HG02970 (cell line): ENCODE measurements around the gene GPX4.

Source experiments
- ATAC-seq: cut with Tn5 transposase; IDR thresholded peaks from one replicate; pipeline ENCODE4 v1.9.1; 2021; ENCODE audit warnings: mild to moderate bottlenecking, moderate library complexity, moderate number of reproducible peaks; ENCODE audit not compliant: unreplicated experiment, low FRiP score

The GPX4 gene

DNA sequence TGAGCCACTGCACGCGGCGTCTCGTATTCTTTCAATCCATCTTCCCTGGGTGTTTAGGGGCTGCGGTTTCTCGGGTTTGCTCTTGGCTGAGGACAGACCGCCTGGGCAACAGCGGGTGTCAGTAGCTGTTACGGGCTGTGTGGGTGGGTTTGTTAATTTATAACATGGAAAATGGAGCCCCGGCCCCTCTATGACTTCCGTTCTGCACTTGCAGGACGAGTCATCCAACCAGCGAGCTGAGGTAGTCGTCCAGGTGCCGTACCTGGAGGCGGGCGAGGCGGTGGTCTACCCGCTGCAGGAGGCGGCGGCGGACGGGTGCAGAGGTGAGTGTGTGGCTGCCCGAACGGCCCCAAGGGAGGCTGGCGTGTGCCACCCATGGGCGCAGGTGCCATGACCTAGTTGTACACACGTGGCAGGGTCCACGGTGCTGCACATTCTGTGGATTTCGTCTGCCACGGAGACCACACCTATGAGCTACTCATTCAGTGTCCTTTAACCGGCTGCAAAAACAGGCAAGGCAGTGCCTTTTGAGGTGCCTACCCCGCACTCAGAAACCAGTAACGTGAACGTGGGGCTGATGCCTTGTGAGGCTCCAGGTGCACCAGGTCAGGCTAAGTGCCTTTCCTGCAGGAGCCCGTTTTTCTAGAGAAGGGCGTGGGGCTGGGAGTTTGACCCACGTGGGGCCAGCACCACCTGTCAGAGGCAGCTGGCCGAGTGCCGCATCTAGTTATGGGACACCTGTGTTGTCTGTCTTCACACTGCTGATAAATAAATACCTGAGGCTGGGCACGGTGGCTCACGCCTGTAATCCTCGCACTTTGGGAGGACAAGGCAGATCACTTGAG is 19.5 kb upstream of the GPX4 start:
- no peak for ATAC-seq

DNA sequence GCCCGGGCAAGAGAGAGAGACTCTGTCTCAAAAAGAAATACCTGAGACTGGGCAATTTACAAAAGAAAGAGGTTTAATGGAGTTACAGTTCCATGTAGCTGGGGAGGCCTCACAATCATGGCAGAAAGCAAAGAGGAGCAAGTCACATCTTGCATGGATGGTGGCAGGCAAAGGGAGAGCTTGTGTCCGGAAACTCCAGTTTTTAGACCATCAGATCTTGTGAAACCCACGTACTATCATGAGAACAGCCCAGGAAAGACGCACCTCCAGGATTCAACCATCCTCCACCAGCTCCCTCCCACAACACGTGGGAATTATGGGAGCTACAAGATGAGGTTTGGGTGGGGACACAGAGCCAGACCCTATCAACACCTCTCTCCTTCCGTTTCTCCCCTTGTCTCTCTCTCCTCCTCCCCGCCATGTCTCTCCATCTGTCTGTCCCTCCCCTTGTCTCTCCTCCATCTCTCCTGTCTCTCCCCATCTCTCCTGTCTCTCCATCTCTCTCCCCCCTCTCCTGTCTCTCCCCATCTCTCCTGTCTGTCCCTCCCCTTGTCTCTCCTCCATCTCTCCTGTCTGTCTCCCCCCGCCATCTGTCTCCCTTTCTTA is 18.6 kb upstream of the GPX4 start:
- no peak for ATAC-seq

DNA sequence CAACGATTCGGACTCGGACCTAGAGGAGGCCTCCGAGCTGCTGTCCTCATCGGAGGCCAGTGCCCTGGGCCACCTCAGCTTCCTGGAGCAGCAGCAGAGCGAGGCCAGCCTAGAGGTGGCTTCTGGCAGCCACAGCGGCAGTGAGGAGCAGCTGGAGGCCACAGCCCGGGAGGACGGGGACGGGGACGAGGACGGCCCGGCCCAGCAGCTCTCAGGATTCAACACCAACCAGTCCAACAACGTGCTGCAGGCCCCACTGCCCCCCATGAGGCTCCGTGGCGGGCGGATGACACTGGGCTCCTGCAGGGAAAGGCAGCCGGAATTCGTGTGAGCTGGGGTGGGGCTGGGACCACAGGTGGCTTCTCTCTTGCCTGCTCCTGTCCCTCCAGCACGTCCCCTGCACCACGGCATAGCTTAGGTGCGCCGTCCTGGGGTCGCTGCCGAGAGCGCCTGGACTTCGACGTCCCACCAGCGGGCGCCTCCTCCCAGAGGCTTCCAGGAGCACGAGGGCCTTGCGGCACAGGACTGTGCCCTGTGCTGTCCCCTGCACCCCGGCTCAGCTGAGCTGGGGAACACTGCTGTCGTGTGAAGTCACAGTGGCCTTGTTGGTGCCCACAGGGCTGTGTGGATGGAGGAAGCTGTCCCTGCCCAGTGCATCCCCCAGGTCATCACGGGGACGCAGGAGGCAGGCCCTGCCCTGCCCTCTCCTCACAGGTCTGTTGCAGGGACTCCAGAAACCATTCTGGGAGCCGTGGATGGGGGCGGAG is 17.9 kb upstream of the GPX4 start:
- no peak for ATAC-seq

DNA sequence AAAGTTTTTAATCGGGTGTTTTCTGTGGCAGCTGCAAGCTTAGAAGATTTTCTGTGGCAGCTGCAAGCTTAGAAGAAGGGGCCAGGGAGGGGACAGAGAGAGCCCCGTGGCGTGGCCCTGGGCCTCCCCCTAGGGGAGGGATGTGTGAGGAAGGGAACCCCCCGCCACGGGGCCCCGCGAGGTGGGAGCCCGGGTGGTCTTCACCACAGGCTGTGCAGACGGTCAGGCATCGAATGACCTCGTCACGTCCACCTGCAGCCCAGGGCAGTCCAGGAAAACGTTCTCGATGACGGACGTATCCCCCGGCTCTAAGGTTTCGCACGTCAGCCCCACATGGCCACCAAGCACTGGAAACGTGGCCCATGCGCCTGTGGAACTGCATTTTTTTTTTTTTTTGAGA is 17.2 kb upstream of the GPX4 start:
- ATAC-seq, result no peak

DNA sequence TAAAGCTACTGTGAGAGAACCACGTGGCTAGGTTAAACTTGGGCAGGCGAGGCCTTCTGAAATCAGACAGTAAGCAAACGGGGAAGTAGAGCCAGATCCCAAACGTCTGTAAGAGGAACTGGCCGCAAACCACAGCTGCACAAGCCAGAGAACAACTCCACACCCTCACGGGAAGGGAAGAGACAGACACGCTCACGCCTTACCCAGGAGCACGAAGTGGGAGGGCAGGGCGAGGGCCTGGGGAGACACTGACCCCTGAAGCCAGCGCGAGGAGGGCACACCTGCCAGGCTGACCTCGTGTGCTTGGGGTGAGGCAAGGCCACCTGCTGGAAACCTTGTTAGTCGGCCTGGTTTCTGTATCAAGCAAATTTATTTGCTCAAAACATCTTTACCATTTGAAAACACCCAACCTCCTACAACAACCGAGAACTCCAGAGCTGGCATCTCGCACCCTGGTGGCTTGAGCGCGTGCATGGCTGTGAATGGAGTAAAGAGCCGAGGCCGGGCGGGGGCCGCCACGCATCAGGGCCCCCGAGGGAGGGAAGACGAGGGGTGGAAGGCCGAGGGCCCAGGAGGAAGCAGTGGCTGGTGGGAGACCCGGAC is 15.9 kb upstream of the GPX4 start:
- ATAC-seq, result no peak

DNA sequence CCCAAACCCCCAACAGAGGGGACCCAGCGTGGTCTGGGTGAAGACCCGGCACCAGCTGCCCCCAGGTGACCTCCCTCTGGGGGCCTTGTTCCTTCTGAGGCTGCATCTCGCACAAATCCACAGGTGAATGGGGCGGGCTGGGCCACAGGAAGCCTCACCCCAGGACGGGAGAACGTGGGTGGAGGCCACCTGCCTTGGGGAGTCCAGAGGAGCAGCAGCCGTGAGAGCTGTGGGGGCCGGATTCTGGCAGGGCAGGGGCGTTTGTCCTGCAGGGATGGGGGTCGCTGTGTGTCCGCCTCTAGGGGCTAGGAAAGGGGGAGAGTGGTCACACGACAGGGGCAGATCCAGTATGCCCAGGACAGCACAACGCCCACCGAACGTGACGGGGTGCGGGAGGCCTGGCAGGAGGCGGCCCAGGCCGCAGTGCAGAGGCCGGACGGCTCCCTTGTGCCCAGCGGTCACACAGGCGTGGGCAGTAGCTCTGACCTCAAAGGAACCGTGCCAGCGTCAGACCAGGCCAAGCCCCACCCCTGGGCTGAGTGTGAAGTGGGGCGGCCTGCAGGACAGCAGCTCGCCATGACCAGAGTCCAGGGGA is 15.3 kb upstream of the GPX4 start:
- ATAC-seq, result no peak

DNA sequence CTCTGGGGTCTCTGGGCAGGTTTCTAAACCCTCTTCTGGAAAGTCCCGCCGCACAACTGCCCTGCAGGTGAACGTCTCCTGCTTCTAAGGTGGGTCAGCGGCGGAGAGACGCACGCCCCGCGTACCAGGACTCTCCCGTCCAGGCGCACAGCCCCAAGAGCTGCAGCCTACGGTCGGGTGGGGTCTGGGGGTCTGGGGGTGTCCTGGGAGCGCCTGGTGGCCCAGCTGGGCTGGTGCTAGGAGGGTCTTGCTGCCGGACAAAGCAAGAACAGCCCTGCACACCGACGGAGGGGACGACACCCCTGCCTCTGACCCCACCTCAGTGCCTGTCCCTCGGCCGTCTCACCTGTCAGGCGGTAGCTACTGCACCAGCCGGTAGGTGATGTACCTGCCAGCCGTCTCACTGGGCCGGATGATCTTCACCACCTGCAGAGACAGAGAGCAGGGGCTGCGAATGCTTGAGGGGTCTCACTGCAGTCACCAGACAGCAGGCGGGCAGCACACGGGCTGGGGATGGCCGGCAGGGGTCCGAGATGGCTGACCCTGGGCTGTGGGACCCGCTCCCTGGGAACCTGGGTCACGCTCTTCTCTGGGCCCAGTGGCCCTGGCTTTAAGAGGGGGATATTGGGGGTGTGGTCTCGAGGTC is 14.5 kb upstream of the GPX4 start:
- no peak for ATAC-seq

DNA sequence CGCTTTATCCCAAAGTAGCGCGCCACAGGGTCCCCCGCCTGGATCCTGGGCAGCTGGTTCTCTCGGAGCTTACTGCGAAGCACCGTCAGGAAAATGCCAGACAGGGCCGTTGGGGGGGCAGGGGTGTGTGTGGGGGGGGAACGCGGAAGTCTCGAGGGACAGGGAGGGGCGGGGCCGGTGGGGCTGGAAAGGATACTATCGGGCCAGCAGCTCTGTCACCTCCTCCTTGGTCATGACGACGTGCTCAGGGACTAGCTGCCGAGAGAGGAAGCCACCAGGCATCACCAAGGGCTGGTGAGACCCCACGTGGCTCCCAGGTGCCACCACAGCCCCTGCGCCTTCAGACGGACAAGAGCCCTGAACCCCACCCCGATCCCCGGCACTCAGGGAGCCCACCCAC is 13.9 kb upstream of the GPX4 start:
- ATAC-seq, result no peak

DNA sequence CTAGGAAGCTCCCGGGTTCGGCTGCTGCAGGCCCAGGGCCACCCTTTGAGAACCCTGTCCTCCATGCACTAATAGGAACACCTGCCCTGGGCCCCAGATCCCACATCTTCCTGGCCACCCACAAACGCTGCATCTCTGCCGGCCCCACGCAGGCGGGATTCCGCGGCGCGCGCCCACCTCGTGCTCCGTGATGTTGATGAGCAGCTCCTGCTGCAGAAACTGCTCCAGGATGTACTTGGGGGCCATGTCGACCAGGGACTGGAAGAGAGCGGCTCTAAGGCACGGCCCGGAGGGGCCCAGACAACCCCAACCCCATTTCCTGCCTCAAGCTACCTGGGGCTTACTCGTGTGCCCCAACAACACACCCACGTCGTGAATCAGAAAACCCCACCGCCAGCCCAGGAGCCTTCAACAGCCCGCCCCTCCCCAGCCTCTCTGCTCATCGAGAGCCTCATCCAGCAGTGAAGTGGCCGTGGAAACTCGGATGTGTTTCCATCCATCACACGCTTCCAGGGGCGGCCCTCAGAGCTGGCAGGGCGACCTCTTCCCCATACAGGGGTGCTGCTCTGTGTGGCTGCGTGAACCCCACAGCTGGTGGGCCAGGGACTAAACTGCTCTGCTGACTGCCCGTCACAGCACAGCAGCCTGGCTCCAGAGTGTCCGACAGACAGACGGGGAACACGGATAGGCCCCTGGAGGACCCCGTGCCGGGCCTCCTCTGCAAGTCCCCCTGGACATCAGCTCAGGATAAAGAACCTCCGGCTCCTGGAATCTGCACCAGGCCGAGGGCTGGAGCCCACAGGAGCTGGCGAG is 12.9 kb upstream of the GPX4 start:
- ATAC-seq, result no peak

DNA sequence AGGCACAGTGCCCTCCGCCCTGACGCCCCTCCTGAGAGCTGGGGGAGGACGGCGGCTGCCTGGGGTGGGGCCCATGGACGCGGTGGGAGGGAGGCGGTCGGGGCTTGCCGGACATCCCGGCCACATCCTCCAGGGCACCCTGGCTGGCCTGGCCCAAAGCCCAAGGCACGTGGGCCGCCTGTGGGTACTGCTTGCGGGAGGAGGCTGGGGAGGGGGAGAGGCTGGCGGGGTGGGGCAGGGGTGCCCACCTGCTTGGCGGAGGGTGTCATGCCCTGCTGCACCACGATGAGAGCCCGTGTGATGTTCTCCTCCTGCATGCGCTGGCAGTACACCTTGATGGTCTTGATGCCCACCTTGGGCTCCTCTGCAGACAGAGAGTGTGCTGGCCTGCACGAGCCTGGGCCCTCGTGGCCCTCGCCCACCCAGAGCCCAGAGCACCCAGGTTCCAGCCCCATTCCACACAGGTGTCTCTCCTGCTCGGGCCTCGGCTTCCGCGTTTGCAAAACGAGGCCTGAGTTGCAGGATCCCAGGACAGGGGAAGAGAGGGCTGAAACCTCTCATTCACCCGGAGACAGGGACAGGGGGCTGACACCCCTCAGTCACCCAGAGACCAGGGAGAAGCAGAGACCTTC is 12.1 kb upstream of the GPX4 start:
- ATAC-seq, result no peak

DNA sequence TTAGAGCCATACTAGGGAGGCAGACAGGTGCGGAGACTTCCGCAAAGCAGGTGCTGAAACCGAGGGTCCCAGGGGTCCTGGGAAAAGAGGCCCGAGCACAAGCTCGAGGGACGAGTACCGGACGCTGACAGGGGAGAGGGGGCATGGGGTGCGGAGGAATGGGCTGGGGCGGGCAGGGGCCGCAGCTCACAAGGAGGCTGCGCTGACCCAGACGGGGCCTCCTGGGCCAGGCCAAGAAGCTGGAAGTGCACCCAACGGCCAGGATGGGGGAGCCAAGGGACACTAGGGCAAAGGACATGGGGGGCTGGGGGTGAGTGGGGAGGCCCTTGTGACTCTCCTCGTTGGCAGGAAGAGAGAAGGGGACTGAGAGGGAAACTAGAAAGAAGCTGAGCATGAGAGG is 10.5 kb upstream of the GPX4 start:
- no peak for ATAC-seq

DNA sequence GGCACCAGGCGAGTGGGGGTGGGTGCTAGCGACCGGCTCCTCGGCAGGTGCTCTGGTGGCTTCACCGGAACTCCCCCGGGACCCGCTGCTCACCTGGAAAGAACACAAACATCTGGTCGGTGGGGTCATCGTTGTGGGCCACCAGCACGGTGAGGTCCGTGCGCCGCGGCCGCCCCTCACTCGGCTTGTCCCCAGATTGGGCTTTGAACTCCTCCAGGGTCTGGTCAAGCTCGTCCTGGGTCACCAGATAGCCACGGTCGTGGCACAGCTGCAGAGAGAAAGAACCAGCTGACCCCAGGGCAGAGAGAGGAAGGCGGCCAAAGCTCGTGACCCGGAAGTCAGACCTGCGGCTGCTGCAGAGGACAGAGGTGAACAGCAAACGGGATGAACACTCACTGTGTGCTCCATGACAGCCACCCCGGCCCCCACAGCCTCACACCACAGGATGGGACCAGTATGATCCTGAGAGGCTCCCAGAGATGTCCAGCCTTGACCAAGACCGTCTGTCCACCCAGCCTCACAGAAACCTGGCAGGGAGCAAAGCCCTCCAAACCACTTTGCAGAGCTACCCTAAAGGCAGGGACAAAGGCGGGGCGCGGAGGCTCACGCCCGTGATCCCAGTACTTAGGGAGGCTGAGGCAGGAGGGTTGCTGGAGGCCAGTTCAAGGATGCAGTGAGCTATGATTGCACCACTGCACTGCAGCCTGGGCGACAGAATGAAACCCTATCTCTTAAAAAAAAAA is 9.8 kb upstream of the GPX4 start:
- ATAC-seq, result no peak

DNA sequence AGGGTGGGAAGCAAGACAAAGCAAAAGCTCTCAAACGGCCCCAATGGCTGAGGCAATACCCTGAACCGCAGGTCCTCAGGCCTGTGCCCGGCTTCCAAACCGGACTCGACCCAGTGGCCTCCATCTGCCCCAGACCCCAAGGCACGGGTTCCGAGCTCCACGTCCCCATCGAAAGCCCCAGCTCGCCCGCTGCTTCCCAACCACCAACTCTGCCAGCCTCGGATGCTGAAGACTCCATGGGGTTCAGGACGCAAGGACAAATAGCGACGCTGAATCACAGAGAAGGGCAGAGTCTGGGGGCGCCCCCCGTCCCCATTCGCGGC is 9.2 kb upstream of the GPX4 start:
- ATAC-seq, result no peak

DNA sequence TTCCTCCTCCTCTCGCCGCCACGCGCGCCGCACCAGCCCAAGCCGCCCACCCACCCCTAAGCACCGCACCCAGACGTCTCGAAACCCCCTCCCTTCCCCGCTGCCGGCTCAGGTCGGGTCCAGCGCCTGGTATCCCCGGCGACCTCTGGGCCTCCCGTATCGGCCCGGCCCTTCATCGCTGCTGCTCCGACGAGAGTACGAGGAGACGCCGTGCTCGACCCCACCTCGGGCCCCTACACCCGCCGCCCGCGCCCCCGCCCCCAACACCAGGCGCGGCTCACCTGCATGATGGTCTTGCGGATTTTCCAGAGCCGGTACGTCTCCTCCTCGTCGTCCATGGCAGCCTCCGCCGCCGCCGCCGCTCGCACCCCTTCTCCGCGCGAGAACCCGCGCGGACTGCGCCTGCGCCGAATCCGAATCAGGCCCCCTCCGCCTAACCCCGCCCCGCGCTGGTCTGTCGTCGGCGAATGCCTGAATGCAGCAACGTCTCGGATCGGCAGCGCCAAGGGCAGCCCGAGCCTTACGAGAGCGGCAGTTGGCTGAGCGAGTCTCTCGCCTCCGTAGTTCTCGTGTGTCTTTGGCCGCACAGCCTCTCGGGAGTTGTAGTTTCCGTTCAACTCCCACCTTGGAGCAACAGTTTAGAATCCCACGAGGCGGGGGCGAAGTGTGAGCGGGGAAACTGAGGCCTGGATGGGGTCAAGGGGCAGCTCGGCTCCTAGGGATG is 8.7 kb upstream of the GPX4 start, which contains the start of gene POLR2E:
TSS of gene POLR2E (minus strand) at position 398 of the 724 bp plus-strand sequence. CDS start at position 338, 60 bp downstream.
- ATAC-seq, result peak; percentile 88

DNA sequence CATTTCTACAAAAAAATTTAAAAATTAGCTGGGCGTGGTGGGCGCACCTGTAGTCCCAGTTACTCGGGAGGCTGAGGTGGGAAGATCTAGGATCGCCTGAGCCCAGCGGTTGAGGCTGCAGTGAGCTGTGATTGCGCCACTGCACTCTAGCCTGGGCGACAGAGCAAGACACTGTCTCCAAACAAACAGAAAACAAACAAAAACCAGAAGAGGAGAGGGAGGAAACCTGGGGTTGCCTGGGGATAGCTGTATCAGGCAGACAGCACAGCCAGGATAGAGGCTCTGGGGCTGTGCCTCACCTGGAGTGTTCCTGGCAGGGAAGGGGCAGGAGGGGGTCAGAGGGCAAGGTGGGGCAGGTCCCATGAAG is 6.0 kb upstream of the GPX4 start:
- ATAC-seq, result no peak

DNA sequence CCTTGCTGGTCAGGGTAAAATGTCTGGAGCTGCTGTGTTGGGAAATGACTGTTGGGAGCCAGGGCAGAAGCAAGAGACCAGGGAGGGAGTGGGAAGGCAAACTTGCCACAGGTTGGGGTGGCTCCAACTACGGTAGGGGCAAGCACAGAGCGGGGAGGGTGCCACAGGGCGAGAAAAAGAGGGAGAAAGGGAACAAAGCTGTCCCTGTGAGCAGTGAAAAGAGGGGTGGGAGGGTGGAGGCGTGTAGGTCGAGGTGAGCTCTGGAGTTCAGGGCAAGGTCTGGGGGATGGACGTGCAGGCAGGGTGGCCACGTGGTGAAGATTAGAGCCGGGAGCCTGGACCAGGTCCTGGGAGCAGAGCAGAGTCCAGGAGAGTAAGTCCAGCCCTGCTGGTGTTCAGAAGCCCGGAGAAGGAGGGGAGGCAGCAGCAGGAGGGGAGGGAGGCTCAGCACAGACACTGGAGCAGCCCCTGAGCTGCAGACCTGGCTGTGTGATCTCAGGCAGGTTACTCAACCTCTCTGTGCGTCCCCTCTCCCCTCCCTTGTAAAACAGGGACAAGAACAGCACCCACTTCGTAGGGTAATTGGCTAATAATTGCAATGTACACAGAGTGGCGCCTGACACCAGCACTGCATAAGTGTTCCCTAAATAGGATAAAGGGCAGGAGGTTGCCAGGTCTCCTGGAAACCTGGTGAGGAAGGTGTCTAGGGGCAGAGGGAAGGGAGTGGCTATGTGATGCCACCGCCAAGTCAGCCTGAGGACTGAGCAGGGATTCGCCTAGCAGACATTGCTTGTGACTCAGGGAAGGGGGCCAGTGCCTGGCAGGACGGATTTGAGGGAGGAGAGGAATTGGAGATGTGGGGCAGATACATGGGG is 5.4 kb upstream of the GPX4 start:
- ATAC-seq, result no peak

DNA sequence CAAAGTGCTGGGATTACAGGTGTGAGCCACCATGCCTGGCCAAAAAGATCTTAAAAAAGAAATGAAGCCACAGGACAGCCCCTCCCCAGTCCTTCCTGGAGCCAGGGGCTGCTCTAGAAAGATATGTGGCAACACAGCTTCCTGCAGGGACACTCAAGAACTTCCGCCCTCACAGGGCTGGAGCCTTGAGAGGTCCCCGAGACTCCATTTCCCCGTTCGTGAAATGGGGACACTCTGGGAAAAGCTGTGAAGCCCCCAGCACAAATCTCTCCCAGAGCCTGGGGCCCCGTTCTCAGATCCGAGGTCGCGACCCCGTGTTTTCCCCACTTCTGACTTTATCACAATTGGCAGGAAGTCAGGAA is 2.5 kb upstream of the GPX4 start:
- ATAC-seq, result no peak
